GM23338 (cell line): Measurements from ENCODE around the gene IL24. TPM values are rescaled to one million over a fixed set of nuclear protein-coding genes. Genes with fewer than 3 reads are reported as not detected.

Experiments used
- ATAC-seq: fragments of 200-7000 bp; cut with Tn5 transposase; 3 replicates; pipeline ENCODE4 v1.9.1; 2020
- DNase-seq: peaks from one replicate; pipeline ENCODE4 v3.0.0-alpha.2; 2015; ENCODE audit warnings: low spot score
- H2AFZ ChIP-seq: fragments of 200-600 bp; sonication (generic); 2 replicates; pipeline ENCODE4 v1.8.0; 2016; ENCODE audit warnings: antibody characterized with exemption, mild to moderate bottlenecking, moderate library complexity
- H3F3A ChIP-seq: fragments of 200-600 bp; sonication (generic); replicated peaks from 2 replicates; pipeline ENCODE4 v1.8.0; 2017; ENCODE audit warnings: antibody characterized with exemption, mixed run types, low read depth
- H3K27ac ChIP-seq: fragments of 200-600 bp; sonication (generic); 2 replicates; pipeline ENCODE4 v1.6.1; 2016; ENCODE audit warnings: low read depth
- H3K27me3 ChIP-seq: fragments of 200-600 bp; sonication (generic); 2 replicates; pipeline ENCODE4 v1.8.0; 2016; ENCODE audit warnings: mild to moderate bottlenecking, mixed run types, moderate library complexity; ENCODE audit not compliant: insufficient read depth
- H3K36me3 ChIP-seq: fragments of 200-600 bp; sonication (generic); 2 replicates; pipeline ENCODE4 v1.8.0; 2016; ENCODE audit warnings: mild to moderate bottlenecking; ENCODE audit not compliant: insufficient read depth
- H3K4me1 ChIP-seq: fragments of 200-600 bp; sonication (generic); 2 replicates; pipeline ENCODE4 v1.8.0; 2016; ENCODE audit warnings: mild to moderate bottlenecking, moderate library complexity; ENCODE audit not compliant: insufficient read depth
- H3K4me2 ChIP-seq: fragments of 200-600 bp; sonication (generic); 2 replicates; pipeline ENCODE4 v1.7.1; 2017; ENCODE audit warnings: mixed run types
- H3K4me3 ChIP-seq: fragments of 200-600 bp; sonication (generic); 2 replicates; pipeline ENCODE4 v1.6.1; 2016; ENCODE audit warnings: mixed run types
- H3K79me2 ChIP-seq: fragments of 200-600 bp; sonication (generic); replicated peaks from 2 replicates; pipeline ENCODE4 v1.8.0; 2017; ENCODE audit warnings: mild to moderate bottlenecking; ENCODE audit not compliant: insufficient read depth
- H3K9me2 ChIP-seq: fragments of 200-600 bp; sonication (generic); 2 replicates; pipeline ENCODE4 v1.8.0; 2017; ENCODE audit not compliant: insufficient read depth
- H4K20me1 ChIP-seq: fragments of 200-600 bp; sonication (generic); replicated peaks from 2 replicates; pipeline ENCODE4 v1.8.0; 2017; ENCODE audit warnings: mild to moderate bottlenecking; ENCODE audit not compliant: insufficient read depth
- H3K27ac Mint-ChIP-seq: 2 replicates; pipeline ENCODE4 v1.8.0; 2020; ENCODE audit warnings: inconsistent platforms, mild to moderate bottlenecking, moderate library complexity, mixed read lengths
- H3K27me3 Mint-ChIP-seq: 3 replicates; pipeline ENCODE4 v1.8.0; 2022; ENCODE audit warnings: low read depth, mild to moderate bottlenecking, moderate library complexity, mixed read lengths, inconsistent platforms; ENCODE audit not compliant: insufficient read depth, poor library complexity
- H3K36me3 Mint-ChIP-seq: 3 replicates; pipeline ENCODE4 v1.8.0; 2021; ENCODE audit warnings: low read depth, mild to moderate bottlenecking, inconsistent platforms, moderate library complexity, mixed read lengths
- H3K4me1 Mint-ChIP-seq: 3 replicates; pipeline ENCODE4 v1.8.0; 2020; ENCODE audit warnings: mild to moderate bottlenecking, inconsistent platforms, mixed read lengths
- H3K4me3 Mint-ChIP-seq: 3 replicates; pipeline ENCODE4 v1.8.0; 2021; ENCODE audit warnings: moderate library complexity, mild to moderate bottlenecking, inconsistent platforms, mixed read lengths
- H3K9me3 Mint-ChIP-seq: 3 replicates; pipeline ENCODE4 v1.8.0; 2020; ENCODE audit warnings: moderate library complexity, mild to moderate bottlenecking, inconsistent platforms, mixed read lengths
- CREB1 ChIP-seq: fragments of 250-450 bp; sonication (Bioruptor Pico); IDR thresholded peaks from 2 replicates; pipeline ENCODE4 v1.5.0; 2020; ENCODE audit warnings: low read depth, mild to moderate bottlenecking, moderate library complexity
- EZH2phosphoT487 ChIP-seq: fragments of 200-600 bp; sonication (generic); IDR thresholded peaks from one replicate; pipeline ENCODE4 v1.8.1; 2018; ENCODE audit warnings: antibody characterized with exemption; ENCODE audit not compliant: unreplicated experiment
- POLR2AphosphoS5 ChIP-seq: IDR thresholded peaks from 2 replicates; pipeline ENCODE4 v1.6.1; 2016; ENCODE audit warnings: antibody characterized with exemption, low read depth
- STAT1 ChIP-seq: IDR thresholded peaks from one replicate; pipeline ENCODE4 v1.6.1; 2016; ENCODE audit warnings: antibody characterized with exemption; ENCODE audit not compliant: unreplicated experiment
- ZNF114 ChIP-seq: fragments of 250-450 bp; sonication (Bioruptor Pico); IDR thresholded peaks from 2 replicates; pipeline ENCODE4 v1.5.0; 2020; ENCODE audit warnings: mild to moderate bottlenecking, moderate library complexity
- polyA plus RNA-seq: library from polyadenylated mRNA; unstranded; fragments of >200 nt; fragmentation: Nextera tagmentation; extraction: Ambion mirVana; gene quantifications from 2 replicates; pipeline ENCODE4 v1.2.1, GENCODE V29; 2016
- total RNA-seq: library from RNA; depleted of rRNA; stranded (reverse); fragments of >200 nt; shearing (Covaris generic); gene quantifications from 2 replicates; pipeline ENCODE4 v1.2.3, GENCODE V29; 2014
- TF ChIP-seq, protein P1 (sequence below), 2 experiments: fragments of 200-600 bp in 1 of 2; sonication (generic) in 1 of 2; conservative IDR thresholded peaks; 2 replicates each; pipeline versions ENCODE4 v1.5.1 to v1.6.1; 2016 to 2017; ENCODE audit warnings: antibody characterized with exemption in 2 of 2, low read depth in 2 of 2, mild to moderate bottlenecking in 2 of 2, moderate library complexity in 1 of 2
- TF ChIP-seq, protein P2 (sequence below): IDR thresholded peaks from one replicate; pipeline ENCODE4 v1.6.1; 2018; ENCODE audit warnings: antibody characterized with exemption; ENCODE audit not compliant: unreplicated experiment
- TF ChIP-seq, protein P3 (sequence below): fragments of 250-450 bp; sonication (Bioruptor Pico); IDR thresholded peaks from 2 replicates; pipeline ENCODE4 v1.5.0; 2020; ENCODE audit warnings: mild to moderate bottlenecking, moderate library complexity

The IL24 gene
- total and polyA plus RNA-seq, 2 experiments from 2014 or later = not detected

DNA sequence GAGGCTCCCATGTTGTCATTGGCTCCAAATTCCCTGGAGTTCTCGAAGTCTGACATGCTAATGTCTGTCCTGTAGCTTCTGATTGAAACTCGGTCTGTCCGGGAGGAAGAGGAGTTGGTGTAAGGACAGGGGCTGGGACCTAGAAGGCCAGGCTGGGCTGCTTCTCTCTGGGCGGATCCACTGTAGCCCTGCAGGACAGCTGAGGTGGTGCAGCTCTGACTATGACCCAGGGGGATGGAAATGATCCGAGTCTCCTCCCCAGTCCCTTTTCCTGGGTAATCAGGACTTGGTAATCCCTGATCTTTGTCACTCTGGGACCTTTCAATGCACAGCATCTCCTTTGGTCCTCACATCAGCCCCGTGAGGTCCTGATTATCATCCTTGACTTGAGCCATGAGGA, 34.5 kb downstream of the IL24 start:
- Histone ChIP-seq H3K9me2 (no peaks in the 10 kb centered on the region), H4K20me1 (no peaks in the 10 kb centered on the region), H3F3A (no peaks in the 10 kb centered on the region), H3K27me3 (no peaks in the 10 kb centered on the region), H3K36me3 (no peaks in the 10 kb centered on the region), H3K4me2 (no peak overlapping the region), H3K27ac (no peak overlapping the region), H3K4me1 (no peaks in the 10 kb centered on the region), H2AFZ (no peak overlapping the region), H3K79me2 (no peaks in the 10 kb centered on the region), H3K4me3 (no peak overlapping the region)
- H3K4me3 Mint-ChIP-seq = no peak overlapping the region
- no peaks in the 10 kb centered on the region for H3K9me3 Mint-ChIP-seq
- H3K27me3 Mint-ChIP-seq = peaks cover 2% of the 10 kb centered on the region
- ATAC-seq (peak; percentile 70), DNase-seq (peak; percentile 62)
- H3K36me3 Mint-ChIP-seq = no peaks in the 10 kb centered on the region
- H3K4me1 Mint-ChIP-seq = no peaks in the 10 kb centered on the region
- TF ChIP-seq EZH2phosphoT487 = no peak
- TF ChIP-seq, protein P1, sequence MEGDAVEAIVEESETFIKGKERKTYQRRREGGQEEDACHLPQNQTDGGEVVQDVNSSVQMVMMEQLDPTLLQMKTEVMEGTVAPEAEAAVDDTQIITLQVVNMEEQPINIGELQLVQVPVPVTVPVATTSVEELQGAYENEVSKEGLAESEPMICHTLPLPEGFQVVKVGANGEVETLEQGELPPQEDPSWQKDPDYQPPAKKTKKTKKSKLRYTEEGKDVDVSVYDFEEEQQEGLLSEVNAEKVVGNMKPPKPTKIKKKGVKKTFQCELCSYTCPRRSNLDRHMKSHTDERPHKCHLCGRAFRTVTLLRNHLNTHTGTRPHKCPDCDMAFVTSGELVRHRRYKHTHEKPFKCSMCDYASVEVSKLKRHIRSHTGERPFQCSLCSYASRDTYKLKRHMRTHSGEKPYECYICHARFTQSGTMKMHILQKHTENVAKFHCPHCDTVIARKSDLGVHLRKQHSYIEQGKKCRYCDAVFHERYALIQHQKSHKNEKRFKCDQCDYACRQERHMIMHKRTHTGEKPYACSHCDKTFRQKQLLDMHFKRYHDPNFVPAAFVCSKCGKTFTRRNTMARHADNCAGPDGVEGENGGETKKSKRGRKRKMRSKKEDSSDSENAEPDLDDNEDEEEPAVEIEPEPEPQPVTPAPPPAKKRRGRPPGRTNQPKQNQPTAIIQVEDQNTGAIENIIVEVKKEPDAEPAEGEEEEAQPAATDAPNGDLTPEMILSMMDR (conservative IDR thresholded peaks at IDR 0.05; ENCODE audit: low read depth in 2 of 2) = peak in 1 of 2 experiments; percentile 31; a peak in 2 of 4 replicates
- H3K27ac Mint-ChIP-seq = no peak overlapping the region

DNA sequence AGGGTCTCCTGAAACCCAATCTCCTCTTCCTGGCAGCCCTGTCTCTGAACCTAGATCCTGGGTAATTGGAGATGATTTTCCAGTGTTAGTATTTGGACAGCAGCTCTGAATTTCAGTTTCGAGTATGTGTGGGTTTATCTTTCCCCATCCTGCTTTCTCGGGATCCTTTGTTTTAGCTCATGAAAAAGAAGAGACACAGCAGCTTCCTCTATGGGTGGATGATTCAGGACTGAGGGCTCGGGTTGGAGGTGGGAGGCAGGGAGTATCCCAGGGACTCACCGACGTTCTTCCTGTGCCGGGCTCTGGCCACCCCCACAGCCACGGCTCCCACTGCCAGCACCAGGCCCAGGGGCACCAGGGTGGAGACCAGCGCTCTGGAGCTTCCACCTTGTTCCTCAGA, 34.9 kb downstream of the IL24 start:
- H3K36me3 ChIP-seq = no peaks in the 10 kb centered on the region
- no peak for ATAC-seq
- Mint-ChIP-seq H3K4me1 (no peaks in the 10 kb centered on the region), H3K27ac (no peak overlapping the region), H3K36me3 (no peaks in the 10 kb centered on the region), H3K4me3 (no peak overlapping the region), H3K9me3 (no peaks in the 10 kb centered on the region), H3K27me3 (peaks cover 2% of the 10 kb centered on the region)
- H3K79me2 ChIP-seq = no peaks in the 10 kb centered on the region
- H3K9me2 ChIP-seq = no peaks in the 10 kb centered on the region
- no peaks in the 10 kb centered on the region for H4K20me1 ChIP-seq
- H3F3A ChIP-seq = no peaks in the 10 kb centered on the region
- no peak for DNase-seq
- no peak overlapping the region for H3K4me2 ChIP-seq
- no peak overlapping the region for H2AFZ ChIP-seq
- H3K4me1 ChIP-seq = no peaks in the 10 kb centered on the region
- no peak overlapping the region for H3K27ac ChIP-seq
- no peaks in the 10 kb centered on the region for H3K27me3 ChIP-seq
- H3K4me3 ChIP-seq = no peak overlapping the region
- TF ChIP-seq EZH2phosphoT487 = no peak
- no peak for TF ChIP-seq ZNF114 (CRISPR knock-in tag)
- TF ChIP-seq, protein P2, sequence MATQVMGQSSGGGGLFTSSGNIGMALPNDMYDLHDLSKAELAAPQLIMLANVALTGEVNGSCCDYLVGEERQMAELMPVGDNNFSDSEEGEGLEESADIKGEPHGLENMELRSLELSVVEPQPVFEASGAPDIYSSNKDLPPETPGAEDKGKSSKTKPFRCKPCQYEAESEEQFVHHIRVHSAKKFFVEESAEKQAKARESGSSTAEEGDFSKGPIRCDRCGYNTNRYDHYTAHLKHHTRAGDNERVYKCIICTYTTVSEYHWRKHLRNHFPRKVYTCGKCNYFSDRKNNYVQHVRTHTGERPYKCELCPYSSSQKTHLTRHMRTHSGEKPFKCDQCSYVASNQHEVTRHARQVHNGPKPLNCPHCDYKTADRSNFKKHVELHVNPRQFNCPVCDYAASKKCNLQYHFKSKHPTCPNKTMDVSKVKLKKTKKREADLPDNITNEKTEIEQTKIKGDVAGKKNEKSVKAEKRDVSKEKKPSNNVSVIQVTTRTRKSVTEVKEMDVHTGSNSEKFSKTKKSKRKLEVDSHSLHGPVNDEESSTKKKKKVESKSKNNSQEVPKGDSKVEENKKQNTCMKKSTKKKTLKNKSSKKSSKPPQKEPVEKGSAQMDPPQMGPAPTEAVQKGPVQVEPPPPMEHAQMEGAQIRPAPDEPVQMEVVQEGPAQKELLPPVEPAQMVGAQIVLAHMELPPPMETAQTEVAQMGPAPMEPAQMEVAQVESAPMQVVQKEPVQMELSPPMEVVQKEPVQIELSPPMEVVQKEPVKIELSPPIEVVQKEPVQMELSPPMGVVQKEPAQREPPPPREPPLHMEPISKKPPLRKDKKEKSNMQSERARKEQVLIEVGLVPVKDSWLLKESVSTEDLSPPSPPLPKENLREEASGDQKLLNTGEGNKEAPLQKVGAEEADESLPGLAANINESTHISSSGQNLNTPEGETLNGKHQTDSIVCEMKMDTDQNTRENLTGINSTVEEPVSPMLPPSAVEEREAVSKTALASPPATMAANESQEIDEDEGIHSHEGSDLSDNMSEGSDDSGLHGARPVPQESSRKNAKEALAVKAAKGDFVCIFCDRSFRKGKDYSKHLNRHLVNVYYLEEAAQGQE = no peak
- TF ChIP-seq, protein P3, sequence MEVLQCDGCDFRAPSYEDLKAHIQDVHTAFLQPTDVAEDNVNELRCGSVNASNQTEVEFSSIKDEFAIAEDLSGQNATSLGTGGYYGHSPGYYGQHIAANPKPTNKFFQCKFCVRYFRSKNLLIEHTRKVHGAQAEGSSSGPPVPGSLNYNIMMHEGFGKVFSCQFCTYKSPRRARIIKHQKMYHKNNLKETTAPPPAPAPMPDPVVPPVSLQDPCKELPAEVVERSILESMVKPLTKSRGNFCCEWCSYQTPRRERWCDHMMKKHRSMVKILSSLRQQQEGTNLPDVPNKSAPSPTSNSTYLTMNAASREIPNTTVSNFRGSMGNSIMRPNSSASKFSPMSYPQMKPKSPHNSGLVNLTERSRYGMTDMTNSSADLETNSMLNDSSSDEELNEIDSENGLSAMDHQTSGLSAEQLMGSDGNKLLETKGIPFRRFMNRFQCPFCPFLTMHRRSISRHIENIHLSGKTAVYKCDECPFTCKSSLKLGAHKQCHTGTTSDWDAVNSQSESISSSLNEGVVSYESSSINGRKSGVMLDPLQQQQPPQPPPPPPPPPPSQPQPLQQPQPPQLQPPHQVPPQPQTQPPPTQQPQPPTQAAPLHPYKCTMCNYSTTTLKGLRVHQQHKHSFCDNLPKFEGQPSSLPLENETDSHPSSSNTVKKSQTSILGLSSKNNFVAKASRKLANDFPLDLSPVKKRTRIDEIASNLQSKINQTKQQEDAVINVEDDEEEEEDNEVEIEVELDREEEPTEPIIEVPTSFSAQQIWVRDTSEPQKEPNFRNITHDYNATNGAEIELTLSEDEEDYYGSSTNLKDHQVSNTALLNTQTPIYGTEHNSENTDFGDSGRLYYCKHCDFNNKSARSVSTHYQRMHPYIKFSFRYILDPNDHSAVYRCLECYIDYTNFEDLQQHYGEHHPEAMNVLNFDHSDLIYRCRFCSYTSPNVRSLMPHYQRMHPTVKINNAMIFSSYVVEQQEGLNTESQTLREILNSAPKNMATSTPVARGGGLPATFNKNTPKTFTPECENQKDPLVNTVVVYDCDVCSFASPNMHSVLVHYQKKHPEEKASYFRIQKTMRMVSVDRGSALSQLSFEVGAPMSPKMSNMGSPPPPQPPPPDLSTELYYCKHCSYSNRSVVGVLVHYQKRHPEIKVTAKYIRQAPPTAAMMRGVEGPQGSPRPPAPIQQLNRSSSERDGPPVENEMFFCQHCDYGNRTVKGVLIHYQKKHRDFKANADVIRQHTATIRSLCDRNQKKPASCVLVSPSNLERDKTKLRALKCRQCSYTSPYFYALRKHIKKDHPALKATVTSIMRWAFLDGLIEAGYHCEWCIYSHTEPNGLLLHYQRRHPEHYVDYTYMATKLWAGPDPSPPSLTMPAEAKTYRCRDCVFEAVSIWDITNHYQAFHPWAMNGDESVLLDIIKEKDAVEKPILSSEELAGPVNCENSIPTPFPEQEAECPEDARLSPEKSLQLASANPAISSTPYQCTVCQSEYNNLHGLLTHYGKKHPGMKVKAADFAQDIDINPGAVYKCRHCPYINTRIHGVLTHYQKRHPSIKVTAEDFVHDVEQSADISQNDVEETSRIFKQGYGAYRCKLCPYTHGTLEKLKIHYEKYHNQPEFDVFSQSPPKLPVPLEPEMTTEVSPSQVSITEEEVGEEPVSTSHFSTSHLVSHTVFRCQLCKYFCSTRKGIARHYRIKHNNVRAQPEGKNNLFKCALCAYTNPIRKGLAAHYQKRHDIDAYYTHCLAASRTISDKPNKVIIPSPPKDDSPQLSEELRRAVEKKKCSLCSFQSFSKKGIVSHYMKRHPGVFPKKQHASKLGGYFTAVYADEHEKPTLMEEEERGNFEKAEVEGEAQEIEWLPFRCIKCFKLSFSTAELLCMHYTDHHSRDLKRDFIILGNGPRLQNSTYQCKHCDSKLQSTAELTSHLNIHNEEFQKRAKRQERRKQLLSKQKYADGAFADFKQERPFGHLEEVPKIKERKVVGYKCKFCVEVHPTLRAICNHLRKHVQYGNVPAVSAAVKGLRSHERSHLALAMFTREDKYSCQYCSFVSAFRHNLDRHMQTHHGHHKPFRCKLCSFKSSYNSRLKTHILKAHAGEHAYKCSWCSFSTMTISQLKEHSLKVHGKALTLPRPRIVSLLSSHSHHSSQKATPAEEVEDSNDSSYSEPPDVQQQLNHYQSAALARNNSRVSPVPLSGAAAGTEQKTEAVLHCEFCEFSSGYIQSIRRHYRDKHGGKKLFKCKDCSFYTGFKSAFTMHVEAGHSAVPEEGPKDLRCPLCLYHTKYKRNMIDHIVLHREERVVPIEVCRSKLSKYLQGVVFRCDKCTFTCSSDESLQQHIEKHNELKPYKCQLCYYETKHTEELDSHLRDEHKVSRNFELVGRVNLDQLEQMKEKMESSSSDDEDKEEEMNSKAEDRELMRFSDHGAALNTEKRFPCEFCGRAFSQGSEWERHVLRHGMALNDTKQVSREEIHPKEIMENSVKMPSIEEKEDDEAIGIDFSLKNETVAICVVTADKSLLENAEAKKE = no peak
- TF ChIP-seq, protein P1 (conservative IDR thresholded peaks at IDR 0.05; ENCODE audit: low read depth in 2 of 2) = no peak
- no peak for TF ChIP-seq STAT1
- no peak for TF ChIP-seq POLR2AphosphoS5
- TF ChIP-seq CREB1 (CRISPR knock-in tag) = no peak
